NCI-H2196 (cell line): ENCODE measurements around the gene OLFM1.
A peak's percentile ranks its signal among the peaks of the same experiment; 100 is the strongest.

Source experiments
- DNase-seq: peaks from one replicate; lab custom pipeline; 2025; ENCODE audit not compliant: unreplicated experiment; lab: John Stamatoyannopoulos, UW

OLFM1 gene

GRCh38 chr9:135087489-135087792 lies at the start of gene OLFM1:
OLFM1 (plus strand) TSS chr9:135087668; CDS start chr9:135087990, 322 bp downstream.
- peak; percentile 83 for DNase-seq

GRCh38 chr9:135038331-135038730 lies 49.1 kb upstream of the OLFM1 start:
- DNase-seq, result no peak

- no peak for DNase-seq
Measured at GRCh38 chr9:135038826-135039225, 48.6 kb upstream of the OLFM1 start.

- DNase-seq, result no peak
Measured at GRCh38 chr9:135039266-135039870, 48.1 kb upstream of the OLFM1 start.

- DNase-seq, result no peak
Measured at GRCh38 chr9:135039916-135040645, 47.4 kb upstream of the OLFM1 start.

- no peak for DNase-seq
Measured at GRCh38 chr9:135040892-135041291, 46.6 kb upstream of the OLFM1 start.

GRCh38 chr9:135043345-135043744 lies 44.1 kb upstream of the OLFM1 start:
- no peak for DNase-seq

- DNase-seq, result no peak
Measured at GRCh38 chr9:135045264-135045927, 42.1 kb upstream of the OLFM1 start.

GRCh38 chr9:135045928-135046738 lies 41.3 kb upstream of the OLFM1 start:
- DNase-seq, result no peak

GRCh38 chr9:135046739-135047350 lies 40.6 kb upstream of the OLFM1 start:
- no peak for DNase-seq

GRCh38 chr9:135047521-135047920 lies 39.9 kb upstream of the OLFM1 start:
- no peak for DNase-seq

GRCh38 chr9:135048046-135048757 lies 39.3 kb upstream of the OLFM1 start:
- DNase-seq, result no peak

GRCh38 chr9:135048758-135049444 lies 38.6 kb upstream of the OLFM1 start:
- DNase-seq, result no peak

GRCh38 chr9:135049460-135049859 lies 38.0 kb upstream of the OLFM1 start:
- no peak for DNase-seq

- DNase-seq, result no peak
Measured at GRCh38 chr9:135050072-135050990, 37.1 kb upstream of the OLFM1 start.

- DNase-seq, result no peak
Measured at GRCh38 chr9:135051316-135052038, 36.0 kb upstream of the OLFM1 start.

- no peak for DNase-seq
Measured at GRCh38 chr9:135053133-135053532, 34.3 kb upstream of the OLFM1 start.

- no peak for DNase-seq
Measured at GRCh38 chr9:135055181-135055580, 32.3 kb upstream of the OLFM1 start.
